Parathyroid adenoma (tissue), 2 donors: ENCODE data around the gene TRMT61B.

Source experiments
- H2AFZ ChIP-seq: fragments of 300-600 bp; sonication (generic); one replicate; pipeline ENCODE4 v1.7.0; 2017; ENCODE audit warnings: antibody characterized with exemption, mild to moderate bottlenecking
- H3K27ac ChIP-seq: fragments of 300-600 bp; sonication (generic); one replicate; pipeline ENCODE4 v1.7.0; 2017
- H3K27me3 ChIP-seq: fragments of 300-600 bp; sonication (generic); one replicate; pipeline ENCODE4 v1.7.0; 2017; ENCODE audit warnings: low read length; ENCODE audit not compliant: control insufficient read depth, insufficient read depth
- H3K36me3 ChIP-seq: fragments of 300-600 bp; sonication (generic); one replicate; pipeline ENCODE4 v1.7.0; 2017; ENCODE audit warnings: low read length; ENCODE audit not compliant: control insufficient read depth, insufficient read depth
- H3K4me1 ChIP-seq: fragments of 300-600 bp; sonication (generic); one replicate; pipeline ENCODE4 v1.7.0; 2017; ENCODE audit warnings: control low read depth
- H3K4me2 ChIP-seq: fragments of 300-600 bp; sonication (generic); one replicate; pipeline ENCODE4 v1.7.0; 2017; ENCODE audit warnings: low read length
- H3K4me3 ChIP-seq: fragments of 300-600 bp; sonication (generic); one replicate; pipeline ENCODE4 v1.7.0; 2017; ENCODE audit warnings: low read depth, low read length
- H3K79me2 ChIP-seq: fragments of 300-600 bp; sonication (generic); one replicate; pipeline ENCODE4 v1.7.0; 2017; ENCODE audit warnings: control low read depth
- H3K9ac ChIP-seq: fragments of 300-600 bp; sonication (generic); one replicate; pipeline ENCODE4 v1.7.0; 2017; ENCODE audit warnings: mild to moderate bottlenecking
- H3K9me3 ChIP-seq: fragments of 300-600 bp; sonication (generic); one replicate; pipeline ENCODE4 v1.7.0; 2017; ENCODE audit warnings: low read length; ENCODE audit not compliant: control insufficient read depth
- TF ChIP-seq, protein P1 (sequence below): fragments of 300-600 bp; sonication (generic); IDR thresholded peaks from one replicate; pipeline ENCODE4 v1.7.0; 2017; ENCODE audit warnings: antibody characterized with exemption, mild to moderate bottlenecking
- donor health status: primary hyperparathyroidism.

TRMT61B gene

DNA sequence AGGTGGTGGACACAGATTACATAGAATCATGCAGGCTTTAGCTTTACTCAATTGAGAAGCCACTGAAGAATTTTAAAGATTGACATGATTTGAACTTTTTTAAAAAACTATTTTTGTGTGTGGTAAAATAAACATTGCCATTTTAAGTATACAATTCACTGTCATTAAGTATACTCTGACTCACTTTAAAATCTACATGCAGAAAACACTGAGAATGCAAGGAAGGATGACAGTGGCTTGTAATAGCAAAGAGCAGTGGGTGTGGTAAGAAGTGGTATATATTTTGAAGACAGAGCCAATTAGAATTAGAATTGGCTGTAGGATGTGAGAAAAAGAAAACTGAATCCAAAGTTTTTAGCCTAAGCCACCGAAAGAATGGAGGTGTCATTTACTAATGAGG lies 14.9 kb downstream of the TRMT61B start:
- no peaks in the 10 kb centered on the region for H3K79me2 ChIP-seq
- TF ChIP-seq, protein P1, sequence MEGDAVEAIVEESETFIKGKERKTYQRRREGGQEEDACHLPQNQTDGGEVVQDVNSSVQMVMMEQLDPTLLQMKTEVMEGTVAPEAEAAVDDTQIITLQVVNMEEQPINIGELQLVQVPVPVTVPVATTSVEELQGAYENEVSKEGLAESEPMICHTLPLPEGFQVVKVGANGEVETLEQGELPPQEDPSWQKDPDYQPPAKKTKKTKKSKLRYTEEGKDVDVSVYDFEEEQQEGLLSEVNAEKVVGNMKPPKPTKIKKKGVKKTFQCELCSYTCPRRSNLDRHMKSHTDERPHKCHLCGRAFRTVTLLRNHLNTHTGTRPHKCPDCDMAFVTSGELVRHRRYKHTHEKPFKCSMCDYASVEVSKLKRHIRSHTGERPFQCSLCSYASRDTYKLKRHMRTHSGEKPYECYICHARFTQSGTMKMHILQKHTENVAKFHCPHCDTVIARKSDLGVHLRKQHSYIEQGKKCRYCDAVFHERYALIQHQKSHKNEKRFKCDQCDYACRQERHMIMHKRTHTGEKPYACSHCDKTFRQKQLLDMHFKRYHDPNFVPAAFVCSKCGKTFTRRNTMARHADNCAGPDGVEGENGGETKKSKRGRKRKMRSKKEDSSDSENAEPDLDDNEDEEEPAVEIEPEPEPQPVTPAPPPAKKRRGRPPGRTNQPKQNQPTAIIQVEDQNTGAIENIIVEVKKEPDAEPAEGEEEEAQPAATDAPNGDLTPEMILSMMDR = no peak
- H3K9me3 ChIP-seq = no peaks in the 10 kb centered on the region
- H3K27ac ChIP-seq = no peak overlapping the region
- H3K27me3 ChIP-seq = no peaks in the 10 kb centered on the region
- no peaks in the 10 kb centered on the region for H3K36me3 ChIP-seq
- H2AFZ ChIP-seq = no peak overlapping the region
- no peaks in the 10 kb centered on the region for H3K4me1 ChIP-seq
- H3K4me2 ChIP-seq = no peak overlapping the region
- H3K4me3 ChIP-seq = no peak overlapping the region
- no peak overlapping the region for H3K9ac ChIP-seq

DNA sequence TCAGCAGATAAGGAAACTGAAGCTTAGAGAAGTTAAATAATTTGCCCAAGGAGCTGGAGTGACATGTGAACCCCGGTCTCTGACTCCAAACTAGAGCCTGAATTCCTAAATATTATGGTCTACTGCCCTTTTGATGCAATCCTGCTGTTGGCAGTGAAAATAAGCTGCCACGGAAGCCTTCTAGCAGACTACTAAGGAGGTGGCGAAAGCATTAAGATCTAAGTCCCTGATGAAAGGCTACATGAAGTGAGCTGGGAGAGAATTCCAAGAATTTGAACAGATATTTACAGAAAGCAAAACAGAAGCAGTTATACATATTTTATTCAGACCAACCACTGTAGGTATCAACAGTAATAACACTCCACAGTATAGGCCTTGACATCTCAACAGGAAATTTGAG lies 28.1 kb downstream of the TRMT61B start:
- Histone ChIP-seq H3K4me2 (no peak overlapping the region), H3K27ac (no peak overlapping the region), H3K36me3 (no peaks in the 10 kb centered on the region), H3K9ac (no peak overlapping the region), H3K27me3 (no peaks in the 10 kb centered on the region), H3K4me3 (no peak overlapping the region), H3K9me3 (no peaks in the 10 kb centered on the region), H2AFZ (no peak overlapping the region), H3K79me2 (no peaks in the 10 kb centered on the region), H3K4me1 (no peaks in the 10 kb centered on the region)
- TF ChIP-seq, protein P1 = no peak

DNA sequence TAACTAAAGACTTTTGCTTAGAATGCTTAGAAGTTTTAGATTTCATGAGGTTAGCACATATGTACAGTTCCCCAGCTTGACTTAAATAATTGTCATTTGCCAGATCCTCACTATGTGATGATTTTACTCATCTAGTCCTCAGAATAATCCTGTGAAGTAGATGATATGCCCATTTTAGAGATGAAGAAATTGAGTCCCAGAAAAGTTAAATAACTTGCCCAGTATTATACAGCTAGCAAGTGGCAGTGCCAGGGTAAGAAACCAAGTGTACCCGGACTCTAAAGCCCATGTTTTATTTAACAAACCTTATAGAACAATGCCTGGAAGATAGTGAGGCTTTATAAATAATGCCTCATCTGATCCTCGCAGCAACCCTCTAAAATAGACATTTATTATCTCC lies 31.1 kb downstream of the TRMT61B start:
- no peak overlapping the region for H3K4me2 ChIP-seq
- H3K9me3 ChIP-seq = no peaks in the 10 kb centered on the region
- H2AFZ ChIP-seq = no peak overlapping the region
- H3K36me3 ChIP-seq = no peaks in the 10 kb centered on the region
- no peaks in the 10 kb centered on the region for H3K27me3 ChIP-seq
- no peak overlapping the region for H3K27ac ChIP-seq
- no peaks in the 10 kb centered on the region for H3K4me1 ChIP-seq
- H3K79me2 ChIP-seq = no peaks in the 10 kb centered on the region
- no peak overlapping the region for H3K4me3 ChIP-seq
- no peak overlapping the region for H3K9ac ChIP-seq
- TF ChIP-seq, protein P1 = no peak

DNA sequence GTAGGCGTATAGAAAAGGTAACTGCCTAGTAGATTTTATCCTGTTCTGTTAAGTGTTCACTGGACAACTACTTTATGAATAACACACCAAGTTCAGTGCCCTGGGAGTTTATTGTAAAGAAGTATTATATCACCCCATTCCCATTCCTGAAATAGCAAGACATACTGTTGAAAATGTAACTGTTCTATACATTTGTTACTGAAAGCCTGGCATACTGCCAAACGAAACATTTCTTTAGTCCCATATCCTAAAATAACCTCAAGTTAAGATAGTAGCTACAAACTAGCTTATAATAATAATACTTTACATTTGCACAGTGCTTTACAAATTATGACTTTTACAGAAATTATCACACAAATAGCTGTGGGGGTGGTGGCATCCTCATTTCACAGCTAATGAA lies 34.3 kb downstream of the TRMT61B start:
- TF ChIP-seq, protein P1 = no peak

DNA sequence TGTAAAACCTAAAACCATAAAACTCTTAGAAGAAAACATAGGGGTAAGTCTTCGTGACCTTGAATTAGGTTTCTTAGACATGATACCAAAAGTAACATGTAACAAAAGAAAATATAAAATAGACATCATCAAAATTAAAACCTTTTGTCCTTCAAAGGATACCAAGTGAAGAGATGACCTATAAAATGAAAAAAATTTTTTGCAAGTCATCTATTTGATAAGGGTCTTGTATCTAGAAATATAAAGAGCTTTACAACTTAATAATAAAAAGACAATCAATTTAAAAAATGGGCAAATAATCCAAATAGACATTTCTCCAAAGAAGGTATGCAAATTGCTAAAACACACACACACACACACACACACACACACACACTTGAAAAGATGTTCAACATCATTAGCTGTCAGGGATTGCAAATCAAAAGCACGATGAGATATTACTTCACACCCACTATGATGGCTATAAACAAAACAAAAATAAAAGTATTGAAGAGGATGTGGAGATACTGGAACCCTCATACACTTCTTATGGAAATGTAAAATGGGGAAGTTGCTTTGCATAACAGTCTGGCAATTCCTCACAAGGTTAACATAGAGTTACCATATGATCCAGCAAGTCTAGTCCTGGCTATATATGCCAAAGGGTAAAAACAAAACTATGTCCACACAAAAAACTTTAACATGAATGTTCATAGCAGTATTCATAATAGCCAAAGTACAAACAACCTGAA lies 36.2 kb downstream of the TRMT61B start:
- no peaks in the 10 kb centered on the region for H3K4me1 ChIP-seq
- H3K79me2 ChIP-seq = no peaks in the 10 kb centered on the region
- H3K27ac ChIP-seq = no peak overlapping the region
- H3K4me2 ChIP-seq = no peak overlapping the region
- TF ChIP-seq, protein P1 = no peak
- no peaks in the 10 kb centered on the region for H3K36me3 ChIP-seq
- no peak overlapping the region for H3K9ac ChIP-seq
- no peaks in the 10 kb centered on the region for H3K27me3 ChIP-seq
- H3K9me3 ChIP-seq = no peaks in the 10 kb centered on the region
- no peak overlapping the region for H2AFZ ChIP-seq
- H3K4me3 ChIP-seq = no peak overlapping the region

More for the DNA sequence above, 34.3 kb downstream of the TRMT61B start:
- Histone ChIP-seq H3K36me3 (no peaks in the 10 kb centered on the region), H3K4me1 (no peaks in the 10 kb centered on the region), H2AFZ (no peak overlapping the region), H3K9me3 (no peaks in the 10 kb centered on the region), H3K9ac (no peak overlapping the region), H3K27me3 (no peaks in the 10 kb centered on the region), H3K27ac (no peak overlapping the region), H3K4me3 (no peak overlapping the region), H3K4me2 (no peak overlapping the region), H3K79me2 (no peaks in the 10 kb centered on the region)
